Measurements from ENCODE around the gene CLDN1. TPM values are rescaled to one million over a fixed set of nuclear protein-coding genes. Genes with fewer than 3 reads are reported as not detected.

The CLDN1 gene
- total and polyA plus RNA-seq, 10 of the 15 experiments (the other 5 are each of a cell fraction or from before 2014, with no cell fraction given), result 3.4 to 22.8 (median 8.5) TPM

- Histone ChIP-seq H3K4me1 (ENCODE audit: control insufficient read depth, insufficient read depth, low read length) (no peaks in the 10 kb centered on the region), H2AFZ (ENCODE audit: control insufficient read depth, low read depth, low read length) (no peak overlapping the region), H3K27ac (ENCODE audit: control insufficient read depth, insufficient read depth) (no peak overlapping the region), H3K9ac (ENCODE audit: control insufficient read depth, insufficient read depth, low read length) (no peak overlapping the region), H3K4me2 (ENCODE audit: control insufficient read depth, insufficient read depth) (no peak overlapping the region), H3K36me3 (ENCODE audit: control insufficient read depth in 2 of 2, insufficient read depth in 2 of 2, low read length in 1 of 2) (no peaks in the 10 kb centered on the region), H3K79me2 (ENCODE audit: control insufficient read depth, insufficient read depth, low read length) (no peaks in the 10 kb centered on the region), H3K4me3 (no peak overlapping the region), H3K27me3 (replicated peaks in 1 of 2; ENCODE audit: control insufficient read depth in 2 of 2, insufficient read depth in 2 of 2, low read length in 1 of 2) (no peaks in the 10 kb centered on the region), H4K20me1 (ENCODE audit: control insufficient read depth, insufficient read depth) (no peaks in the 10 kb centered on the region), H3K9me3 (replicated peaks; ENCODE audit: control insufficient read depth, insufficient read depth, low read length) (no peaks in the 10 kb centered on the region; the same call in 1 of the 3 replicates)
- ChIA-PET CTCF (interaction anchor here (0.7 to 2.6 kb wide), 7 partner anchors 13 to 90 kb away, joined by 3 to 8 read pairs (median 6); partner anchors contain the start of gene CLDN1), POLR2A (interaction anchor here (1.0 to 1.1 kb wide), 2 partner anchors 9 to 29 kb away, joined by 3 read pairs; partner anchors contain the start of gene CLDN1), SMC1A (ENCODE audit: uncharacterized antibody, unreplicated experiment) (interaction anchor here (0.6 to 1.5 kb wide), 11 partner anchors 9 to 855 kb away, joined by 3 to 9 read pairs (median 4); partner anchors contain the start of gene CLDN1), RAD21 (ENCODE audit: unreplicated experiment) (interaction anchor here (0.8 to 2.9 kb wide), 7 partner anchors 13 to 111 kb away, joined by 3 to 11 read pairs (median 4); no protein-coding TSS in a partner anchor)
- TF ChIP-seq NR2F1 (conservative IDR thresholded peaks at IDR 0.05) (no peak), IKZF1 (conservative IDR thresholded peaks at IDR 0.05) (0 out of 2 replicates have a peak, but pooled peaks have one; percentile 11)
- TF ChIP-seq, protein P1, sequence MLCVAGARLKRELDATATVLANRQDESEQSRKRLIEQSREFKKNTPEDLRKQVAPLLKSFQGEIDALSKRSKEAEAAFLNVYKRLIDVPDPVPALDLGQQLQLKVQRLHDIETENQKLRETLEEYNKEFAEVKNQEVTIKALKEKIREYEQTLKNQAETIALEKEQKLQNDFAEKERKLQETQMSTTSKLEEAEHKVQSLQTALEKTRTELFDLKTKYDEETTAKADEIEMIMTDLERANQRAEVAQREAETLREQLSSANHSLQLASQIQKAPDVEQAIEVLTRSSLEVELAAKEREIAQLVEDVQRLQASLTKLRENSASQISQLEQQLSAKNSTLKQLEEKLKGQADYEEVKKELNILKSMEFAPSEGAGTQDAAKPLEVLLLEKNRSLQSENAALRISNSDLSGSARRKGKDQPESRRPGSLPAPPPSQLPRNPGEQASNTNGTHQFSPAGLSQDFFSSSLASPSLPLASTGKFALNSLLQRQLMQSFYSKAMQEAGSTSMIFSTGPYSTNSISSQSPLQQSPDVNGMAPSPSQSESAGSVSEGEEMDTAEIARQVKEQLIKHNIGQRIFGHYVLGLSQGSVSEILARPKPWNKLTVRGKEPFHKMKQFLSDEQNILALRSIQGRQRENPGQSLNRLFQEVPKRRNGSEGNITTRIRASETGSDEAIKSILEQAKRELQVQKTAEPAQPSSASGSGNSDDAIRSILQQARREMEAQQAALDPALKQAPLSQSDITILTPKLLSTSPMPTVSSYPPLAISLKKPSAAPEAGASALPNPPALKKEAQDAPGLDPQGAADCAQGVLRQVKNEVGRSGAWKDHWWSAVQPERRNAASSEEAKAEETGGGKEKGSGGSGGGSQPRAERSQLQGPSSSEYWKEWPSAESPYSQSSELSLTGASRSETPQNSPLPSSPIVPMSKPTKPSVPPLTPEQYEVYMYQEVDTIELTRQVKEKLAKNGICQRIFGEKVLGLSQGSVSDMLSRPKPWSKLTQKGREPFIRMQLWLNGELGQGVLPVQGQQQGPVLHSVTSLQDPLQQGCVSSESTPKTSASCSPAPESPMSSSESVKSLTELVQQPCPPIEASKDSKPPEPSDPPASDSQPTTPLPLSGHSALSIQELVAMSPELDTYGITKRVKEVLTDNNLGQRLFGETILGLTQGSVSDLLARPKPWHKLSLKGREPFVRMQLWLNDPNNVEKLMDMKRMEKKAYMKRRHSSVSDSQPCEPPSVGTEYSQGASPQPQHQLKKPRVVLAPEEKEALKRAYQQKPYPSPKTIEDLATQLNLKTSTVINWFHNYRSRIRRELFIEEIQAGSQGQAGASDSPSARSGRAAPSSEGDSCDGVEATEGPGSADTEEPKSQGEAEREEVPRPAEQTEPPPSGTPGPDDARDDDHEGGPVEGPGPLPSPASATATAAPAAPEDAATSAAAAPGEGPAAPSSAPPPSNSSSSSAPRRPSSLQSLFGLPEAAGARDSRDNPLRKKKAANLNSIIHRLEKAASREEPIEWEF (IDR thresholded peaks at IDR 0.05; ENCODE audit: insufficient replicate concordance, low read depth, low read length), result peak; percentile 39
- peak; percentile 83 for FAIRE-seq
- no TSS peak for BruUV-seq (replicated peaks)
- DNase-seq (ENCODE audit: low read depth, low spot score), result no peak
- intact Hi-C loops (cut with micrococcal nuclease; ENCODE audit: unreplicated experiment) (no loop called here), in situ Hi-C loops (cut with MboI) (no loop called here)
- peak; percentile 19 for ATAC-seq
- 24% methylated on average over 3 of the region's 3 CpGs for WGBS (ENCODE audit: insufficient coverage, insufficient replicate concordance, low lambda C conversion rate, missing lambda C conversion rate)
Measured at GRCh38 chr3:190293621-190294020, 28.6 kb downstream of the CLDN1 start.

Measured in GM12878 (cell line).